GM12878 (cell line): ENCODE results near the gene CRY1. TPM values are rescaled to one million over a fixed set of nuclear protein-coding genes. Genes with fewer than 3 reads are reported as not detected.

ENCODE experiments used
- ATAC-seq: fragments of 200-7000 bp; cut with Tn5 transposase; 3 replicates; pipeline ENCODE4 v1.9.1; 2020; ENCODE audit warnings: mild to moderate bottlenecking, moderate library complexity
- BruUV-seq: library from RNA; stranded (reverse); fragments of 400-500 nt; replicated peaks from 2 replicates; lab custom pipeline; 2021; lab: Mats Ljungman, UMichigan
- CTCF ChIA-PET: fragments of 300-600 bp; sonication (Branson Sonifier 250); formaldehyde crosslinking; extraction: SDS; loops from one replicate; lab custom pipeline; 2021; ENCODE audit warnings: inconsistent platforms; lab: Yijun Ruan, JAX
- POLR2A ChIA-PET: fragments of 350-600 bp; formaldehyde crosslinking; extraction: SDS; loops from one replicate; lab custom pipeline; 2021; ENCODE audit warnings: inconsistent platforms; lab: Charles Lee
- RAD21 ChIA-PET: fragments of 300-600 bp; sonication (Branson Sonifier 250); formaldehyde crosslinking; loops from one replicate; lab custom pipeline; 2023; ENCODE audit warnings: antibody characterized with exemption; ENCODE audit not compliant: unreplicated experiment; lab: Charles Lee
- SMC1A ChIA-PET: fragments of 300-600 bp; sonication (Branson Sonifier 250); formaldehyde crosslinking; loops from one replicate; lab custom pipeline; 2023; ENCODE audit not compliant: unreplicated experiment, uncharacterized antibody; lab: Charles Lee
- DNase-seq: peaks from one replicate; pipeline ENCODE4 v3.0.0-alpha.2; 2011; ENCODE audit warnings: low read depth, low spot score
- FAIRE-seq: peaks from 3 replicates; lab custom pipeline; 2011; peaks lifted over from hg19 to GRCh38; lab: Jason Lieb, UNC
- H2AFZ ChIP-seq: 2 replicates; pipeline ENCODE4 v1.6.0; 2011; ENCODE audit warnings: low read depth, low read length, control low read depth; ENCODE audit not compliant: control insufficient read depth
- H3K27ac ChIP-seq: 2 replicates; pipeline ENCODE4 v1.5.1; 2011; ENCODE audit warnings: control low read depth; ENCODE audit not compliant: control insufficient read depth, insufficient read depth
- H3K27me3 ChIP-seq, 2 experiments: replicated peaks in 1 of 2; 2 replicates each; pipeline versions ENCODE4 v1.6.0 to v1.6.1; 2011; ENCODE audit warnings: low read length in 1 of 2; ENCODE audit not compliant: control insufficient read depth in 2 of 2, insufficient read depth in 2 of 2
- H3K36me3 ChIP-seq, 2 experiments: 2 replicates each; pipeline ENCODE4 v1.5.1; 2011; ENCODE audit warnings: low read length in 1 of 2; ENCODE audit not compliant: control insufficient read depth in 2 of 2, insufficient read depth in 2 of 2
- H3K4me1 ChIP-seq: 2 replicates; pipeline ENCODE4 v1.6.1; 2011; ENCODE audit warnings: mild to moderate bottlenecking, low read length, moderate library complexity, mixed read lengths; ENCODE audit not compliant: control insufficient read depth, insufficient read depth
- H3K4me2 ChIP-seq: 2 replicates; pipeline ENCODE4 v1.6.0; 2011; ENCODE audit warnings: control low read depth; ENCODE audit not compliant: control insufficient read depth, insufficient read depth
- H3K4me3 ChIP-seq: fragments of 200-600 bp; sonication (generic); 2 replicates; pipeline ENCODE4 v1.5.1; 2016
- H3K79me2 ChIP-seq: 2 replicates; pipeline ENCODE4 v1.6.0; 2011; ENCODE audit warnings: low read length; ENCODE audit not compliant: control insufficient read depth, insufficient read depth
- H3K9ac ChIP-seq: 2 replicates; pipeline ENCODE4 v1.8.0; 2011; ENCODE audit warnings: low read length, control low read depth, mixed read lengths; ENCODE audit not compliant: control insufficient read depth, insufficient read depth
- H3K9me3 ChIP-seq: replicated peaks from 3 replicates; pipeline ENCODE4 v1.5.1; 2011; ENCODE audit warnings: mild to moderate bottlenecking, low read length; ENCODE audit not compliant: control insufficient read depth, insufficient read depth
- H4K20me1 ChIP-seq: 2 replicates; pipeline ENCODE4 v1.6.0; 2011; ENCODE audit not compliant: control insufficient read depth, insufficient read depth
- ATF7 ChIP-seq: fragments of 450-650 bp; IDR thresholded peaks from 2 replicates; pipeline ENCODE4 v1.6.1; 2016; ENCODE audit warnings: low read depth, mild to moderate bottlenecking
- SRF ChIP-seq, 2 experiments: IDR thresholded peaks; 2 replicates each; pipeline ENCODE4 v1.6.1; 2011; ENCODE audit warnings: low read depth in 2 of 2, low read length in 2 of 2, mild to moderate bottlenecking in 1 of 2, moderate library complexity in 1 of 2
- WGBS: methylation state at CpG from one replicate; pipeline ENCODE4 v1.1.6; 2016; ENCODE audit warnings: low lambda C conversion rate; ENCODE audit not compliant: insufficient replicate concordance, insufficient coverage; ENCODE audit errors: missing lambda C conversion rate; 5-methylcytosine and 5-hydroxymethylcytosine counted together
- in situ Hi-C: fragments of 300-500 bp; cut with MboI; formaldehyde crosslinking; loops from 9 replicates; pipeline ENCODE4 v1.14.3; 2018; ENCODE audit warnings: mixed read lengths
- intact Hi-C: fragments of 100-400 bp; cut with micrococcal nuclease; formaldehyde crosslinking; loops from one replicate; pipeline ENCODE4 v1.14.2; 2022; ENCODE audit not compliant: unreplicated experiment
- polyA plus RNA-seq, 11 experiments: library from polyadenylated mRNA; depleted of rRNA in 4 of 11; unstranded in 6 of 11; stranded (reverse) in 5 of 11; fragments of >200 nt; fragmentation: Nextera tagmentation in 4 of 11; fragmentation: Illumina TruSeq in 1 of 11; extraction: Ambion mirVana in 4 of 11; extraction: Trizol in 1 of 11; gene quantifications; 1 replicate in 1 of 11; 2 replicates in 10 of 11; pipeline versions ENCODE4 v1.2.1 to v1.2.3, GENCODE V29; 2011 to 2016; ENCODE audit warnings: inconsistent platforms in 2 of 11, missing spikeins in 2 of 11, low read depth in 1 of 11
- total RNA-seq, 4 experiments: library from RNA; depleted of rRNA in 3 of 4; stranded (reverse); fragments of >200 nt in 3 of 4; fragmentation: Illumina TruSeq in 1 of 4; extraction: Trizol in 1 of 4; gene quantifications; 2 replicates each; pipeline versions ENCODE4 v1.2.1 to v1.2.3, GENCODE V29; 2013 to 2021
- TF ChIP-seq, protein P1 (sequence below): IDR thresholded peaks from 2 replicates; pipeline ENCODE4 v1.6.1; 2011; ENCODE audit warnings: mild to moderate bottlenecking, low read depth, low read length, moderate library complexity; ENCODE audit not compliant: insufficient replicate concordance

Gene CRY1
- total and polyA plus RNA-seq, 10 of the 15 experiments (the other 5 are each of a cell fraction or from before 2014, with no cell fraction given), result 1.6 to 10.9 (median 5.4) TPM

- TF ChIP-seq, protein P1, sequence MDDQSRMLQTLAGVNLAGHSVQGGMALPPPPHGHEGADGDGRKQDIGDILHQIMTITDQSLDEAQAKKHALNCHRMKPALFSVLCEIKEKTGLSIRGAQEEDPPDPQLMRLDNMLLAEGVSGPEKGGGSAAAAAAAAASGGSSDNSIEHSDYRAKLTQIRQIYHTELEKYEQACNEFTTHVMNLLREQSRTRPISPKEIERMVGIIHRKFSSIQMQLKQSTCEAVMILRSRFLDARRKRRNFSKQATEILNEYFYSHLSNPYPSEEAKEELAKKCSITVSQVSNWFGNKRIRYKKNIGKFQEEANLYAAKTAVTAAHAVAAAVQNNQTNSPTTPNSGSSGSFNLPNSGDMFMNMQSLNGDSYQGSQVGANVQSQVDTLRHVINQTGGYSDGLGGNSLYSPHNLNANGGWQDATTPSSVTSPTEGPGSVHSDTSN, result no peak
- no peak for TF ChIP-seq ATF7
- TF ChIP-seq, all 136 proteins: peak for 0
Observed at GRCh38 chr12:106985479-106985878, 107.9 kb downstream of the CRY1 start (continued).

GRCh38 chr12:106984588-106985137 lies 108.7 kb downstream of the CRY1 start:
- Histone ChIP-seq H3K9me3 (no peaks in the 10 kb centered on the region), H4K20me1 (no peaks in the 10 kb centered on the region), H3K27me3 (no peaks in the 10 kb centered on the region), H2AFZ (no peak overlapping the region), H3K79me2 (peaks cover 4% of the 10 kb centered on the region), H3K4me2 (no peak overlapping the region), H3K36me3 (no peaks in the 10 kb centered on the region), H3K4me1 (0 out of 2 replicates have a peak, but pooled peaks cover 5% of the 10 kb centered on the region), H3K9ac (no peak overlapping the region), H3K27ac (no peak overlapping the region), H3K4me3 (no peak overlapping the region)
- ChIA-PET SMC1A (interaction anchor here (1.3 to 1.7 kb wide), 4 partner anchors 9 to 28 kb away, joined by 3 to 6 read pairs (median 4); no protein-coding TSS in a partner anchor), RAD21 (no interaction called here), CTCF (interaction anchor here (1.6 kb wide), 1 partner anchor 14 kb away, joined by 3 read pairs; no protein-coding TSS in a partner anchor), POLR2A (interaction anchor here (0.8 kb wide), 1 partner anchor 13 kb away, joined by 3 read pairs; no protein-coding TSS in a partner anchor)
- no TSS peak for BruUV-seq
- ATAC-seq (no peak), FAIRE-seq (no peak), DNase-seq (no peak)
- WGBS, result 76% methylated on average over 6 of the region's 6 CpGs
- in situ Hi-C loops, result no loop called here
- no peak for TF ChIP-seq SRF (IDR thresholded peaks at IDR 0.05; ENCODE audit: low read depth in 2 of 2, low read length in 2 of 2)
- intact Hi-C loops, result no loop called here
